ENCODE data around the gene HBQ1.

DNA sequence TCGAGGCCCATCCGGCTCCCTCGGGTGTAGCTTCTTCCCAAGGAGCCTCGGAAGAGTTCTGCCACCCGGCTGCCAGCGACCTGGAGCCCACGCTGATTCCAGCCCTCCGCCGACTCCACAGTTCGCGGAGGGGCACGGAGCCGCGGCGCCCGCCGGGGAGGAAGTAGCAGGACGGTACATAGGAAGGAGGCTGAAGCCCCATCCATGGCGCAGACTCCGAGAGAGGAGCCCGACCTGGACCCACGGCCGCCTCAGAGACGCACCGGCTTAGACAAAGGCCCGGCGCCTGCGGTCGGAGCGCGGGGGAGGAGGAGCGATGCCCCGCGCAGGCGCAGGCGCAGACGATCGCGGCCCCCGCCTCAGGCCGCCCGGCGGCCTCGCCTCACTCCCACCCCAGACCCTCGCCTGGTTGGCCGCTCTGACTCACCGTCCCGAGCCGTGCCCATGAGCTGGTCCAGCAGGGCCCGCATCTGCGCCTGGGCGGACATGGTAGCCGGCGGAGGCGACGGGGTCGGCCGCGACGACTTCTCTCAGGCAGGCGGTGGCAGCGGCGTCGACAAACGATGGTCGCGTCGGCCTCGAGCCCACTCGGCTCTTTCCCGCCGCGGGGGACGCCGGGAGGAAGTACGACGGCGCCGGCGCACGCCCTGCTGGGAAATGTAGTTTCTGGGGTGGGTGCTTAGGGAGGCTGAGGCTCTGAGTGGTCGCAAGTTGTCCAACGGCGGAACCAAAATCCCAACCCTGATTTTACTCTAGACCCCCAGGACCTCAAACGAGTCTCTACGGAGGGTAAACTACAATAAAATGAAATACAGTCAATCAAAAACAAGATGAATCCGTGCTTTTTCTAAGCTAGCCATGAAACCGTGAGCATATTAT, 48.8 kb downstream of the HBQ1 start, which contains the start of gene LUC7L:
- TF ChIP-seq POLR2A (IDR thresholded peaks at IDR 0.05; ENCODE audit: low read length), result peak; percentile 93
- TF ChIP-seq GATA1 (IDR thresholded peaks at IDR 0.05; ENCODE audit: low read depth, low read length), result no peak

All from erythroblast (primary cell).